ENCODE data around the gene THSD7A. TPM values are rescaled to one million over a fixed set of nuclear protein-coding genes. Genes with fewer than 3 reads are reported as not detected.

Gene THSD7A
- total and polyA plus RNA-seq, 10 of the 15 experiments (the other 5 are each of a cell fraction or from before 2014, with no cell fraction given) = 0.03 to 0.09 (median 0.03) TPM; not detected in 7

GRCh38 chr7:11648980-11649379 is 183.0 kb downstream of the THSD7A start:
- no peaks in the 10 kb centered on the region for H3K9me3 ChIP-seq (replicated peaks; ENCODE audit: control insufficient read depth, insufficient read depth, low read length)
- intact Hi-C loops (cut with micrococcal nuclease; ENCODE audit: unreplicated experiment) = no loop called here
- H3K36me3 ChIP-seq (ENCODE audit: control insufficient read depth in 2 of 2, insufficient read depth in 2 of 2, low read length in 1 of 2) = no peaks in the 10 kb centered on the region
- in situ Hi-C loops (cut with MboI) = no loop called here
- no peaks in the 10 kb centered on the region for H3K27me3 ChIP-seq (replicated peaks in 1 of 2; ENCODE audit: control insufficient read depth in 2 of 2, insufficient read depth in 2 of 2, low read length in 1 of 2)
- ChIA-PET SMC1A (ENCODE audit: uncharacterized antibody, unreplicated experiment) (interaction anchor here (1.5 kb wide), 1 partner anchor 12 kb away, joined by 3 read pairs; no protein-coding TSS in a partner anchor), POLR2A (no interaction called here), CTCF (no interaction called here), RAD21 (ENCODE audit: unreplicated experiment) (no interaction called here)
- no TSS peak for BruUV-seq (replicated peaks)
- no peak overlapping the region for H3K4me3 ChIP-seq
- TF ChIP-seq SIX5 (IDR thresholded peaks at IDR 0.05; ENCODE audit: low read depth, low read length, severe bottlenecking) (no peak), ZNF622 (IDR thresholded peaks at IDR 0.05) (no peak), STAT3 (IDR thresholded peaks at IDR 0.05; ENCODE audit: low read depth, low read length) (no peak), POU2F2 (IDR thresholded peaks at IDR 0.05; ENCODE audit: borderline replicate concordance, low read depth, low read length) (no peak)
- no peak overlapping the region for H2AFZ ChIP-seq (ENCODE audit: control insufficient read depth, low read depth, low read length)
- no peaks in the 10 kb centered on the region for H3K4me1 ChIP-seq (ENCODE audit: control insufficient read depth, insufficient read depth, low read length)
- no peak overlapping the region for H3K27ac ChIP-seq (ENCODE audit: control insufficient read depth, insufficient read depth)
- no peak overlapping the region for H3K4me2 ChIP-seq (ENCODE audit: control insufficient read depth, insufficient read depth)
- H3K9ac ChIP-seq (ENCODE audit: control insufficient read depth, insufficient read depth, low read length) = no peak overlapping the region
- DNase-seq (ENCODE audit: low read depth, low spot score) (no peak), ATAC-seq (no peak), FAIRE-seq (no peak)
- H4K20me1 ChIP-seq (ENCODE audit: control insufficient read depth, insufficient read depth) = no peaks in the 10 kb centered on the region
- no peaks in the 10 kb centered on the region for H3K79me2 ChIP-seq (ENCODE audit: control insufficient read depth, insufficient read depth, low read length)

GRCh38 chr7:11648101-11648500 is 183.9 kb downstream of the THSD7A start:
- Histone ChIP-seq H2AFZ (ENCODE audit: control insufficient read depth, low read depth, low read length) (no peak overlapping the region), H3K9ac (ENCODE audit: control insufficient read depth, insufficient read depth, low read length) (no peak overlapping the region), H3K27ac (ENCODE audit: control insufficient read depth, insufficient read depth) (no peak overlapping the region), H3K9me3 (replicated peaks; ENCODE audit: control insufficient read depth, insufficient read depth, low read length) (no peaks in the 10 kb centered on the region), H3K4me1 (ENCODE audit: control insufficient read depth, insufficient read depth, low read length) (no peaks in the 10 kb centered on the region), H4K20me1 (ENCODE audit: control insufficient read depth, insufficient read depth) (no peaks in the 10 kb centered on the region), H3K36me3 (ENCODE audit: control insufficient read depth in 2 of 2, insufficient read depth in 2 of 2, low read length in 1 of 2) (no peaks in the 10 kb centered on the region), H3K4me2 (ENCODE audit: control insufficient read depth, insufficient read depth) (no peak overlapping the region), H3K4me3 (no peak overlapping the region), H3K27me3 (replicated peaks in 1 of 2; ENCODE audit: control insufficient read depth in 2 of 2, insufficient read depth in 2 of 2, low read length in 1 of 2) (no peaks in the 10 kb centered on the region), H3K79me2 (ENCODE audit: control insufficient read depth, insufficient read depth, low read length) (no peaks in the 10 kb centered on the region)
- FAIRE-seq = no peak
- intact Hi-C loops (cut with micrococcal nuclease; ENCODE audit: unreplicated experiment) = no loop called here
- in situ Hi-C loops (cut with MboI) = no loop called here
- BruUV-seq (replicated peaks) = no TSS peak
- RAD21 ChIA-PET (ENCODE audit: unreplicated experiment) = no interaction called here
- POLR2A ChIA-PET = no interaction called here
- SMC1A ChIA-PET (ENCODE audit: uncharacterized antibody, unreplicated experiment) = interaction anchor here (0.5 kb wide), 1 partner anchor 14 kb away, joined by 3 read pairs; no protein-coding TSS in a partner anchor
- DNase-seq (ENCODE audit: low read depth, low spot score) = no peak
- 0% methylated on average over 3 of the region's 3 CpGs for WGBS (ENCODE audit: insufficient coverage, insufficient replicate concordance, low lambda C conversion rate, missing lambda C conversion rate)
- no peak for ATAC-seq
- CTCF ChIA-PET = no interaction called here
- TF ChIP-seq SMAD1 (IDR thresholded peaks at IDR 0.05; ENCODE audit: low read depth, partially characterized antibody) (no peak), YBX1 (IDR thresholded peaks at IDR 0.05) (no peak), RBBP5 (conservative IDR thresholded peaks at IDR 0.05) (no peak), CUX1 (IDR thresholded peaks at IDR 0.05; ENCODE audit: insufficient replicate concordance, low read depth, low read length) (no peak), TCF12 (IDR thresholded peaks at IDR 0.05; ENCODE audit: low read depth, low read length) (no peak)
- TF ChIP-seq, protein P1, sequence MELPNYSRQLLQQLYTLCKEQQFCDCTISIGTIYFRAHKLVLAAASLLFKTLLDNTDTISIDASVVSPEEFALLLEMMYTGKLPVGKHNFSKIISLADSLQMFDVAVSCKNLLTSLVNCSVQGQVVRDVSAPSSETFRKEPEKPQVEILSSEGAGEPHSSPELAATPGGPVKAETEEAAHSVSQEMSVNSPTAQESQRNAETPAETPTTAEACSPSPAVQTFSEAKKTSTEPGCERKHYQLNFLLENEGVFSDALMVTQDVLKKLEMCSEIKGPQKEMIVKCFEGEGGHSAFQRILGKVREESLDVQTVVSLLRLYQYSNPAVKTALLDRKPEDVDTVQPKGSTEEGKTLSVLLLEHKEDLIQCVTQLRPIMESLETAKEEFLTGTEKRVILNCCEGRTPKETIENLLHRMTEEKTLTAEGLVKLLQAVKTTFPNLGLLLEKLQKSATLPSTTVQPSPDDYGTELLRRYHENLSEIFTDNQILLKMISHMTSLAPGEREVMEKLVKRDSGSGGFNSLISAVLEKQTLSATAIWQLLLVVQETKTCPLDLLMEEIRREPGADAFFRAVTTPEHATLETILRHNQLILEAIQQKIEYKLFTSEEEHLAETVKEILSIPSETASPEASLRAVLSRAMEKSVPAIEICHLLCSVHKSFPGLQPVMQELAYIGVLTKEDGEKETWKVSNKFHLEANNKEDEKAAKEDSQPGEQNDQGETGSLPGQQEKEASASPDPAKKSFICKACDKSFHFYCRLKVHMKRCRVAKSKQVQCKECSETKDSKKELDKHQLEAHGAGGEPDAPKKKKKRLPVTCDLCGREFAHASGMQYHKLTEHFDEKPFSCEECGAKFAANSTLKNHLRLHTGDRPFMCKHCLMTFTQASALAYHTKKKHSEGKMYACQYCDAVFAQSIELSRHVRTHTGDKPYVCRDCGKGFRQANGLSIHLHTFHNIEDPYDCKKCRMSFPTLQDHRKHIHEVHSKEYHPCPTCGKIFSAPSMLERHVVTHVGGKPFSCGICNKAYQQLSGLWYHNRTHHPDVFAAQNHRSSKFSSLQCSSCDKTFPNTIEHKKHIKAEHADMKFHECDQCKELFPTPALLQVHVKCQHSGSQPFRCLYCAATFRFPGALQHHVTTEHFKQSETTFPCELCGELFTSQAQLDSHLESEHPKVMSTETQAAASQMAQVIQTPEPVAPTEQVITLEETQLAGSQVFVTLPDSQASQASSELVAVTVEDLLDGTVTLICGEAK (IDR thresholded peaks at IDR 0.05; ENCODE audit: borderline replicate concordance) = no peak
